H1 (cell line): Measurements from ENCODE around the gene PHTF2. TPM values are rescaled to one million over a fixed set of nuclear protein-coding genes. Genes with fewer than 3 reads are reported as not detected.

ENCODE experiments used
- BCL11A ChIP-seq, 2 experiments: IDR thresholded peaks; one replicate each; pipeline ENCODE4 v1.6.1; 2011; ENCODE audit warnings: low read depth in 2 of 2, low read length in 2 of 2, mild to moderate bottlenecking in 2 of 2
- RFX5 ChIP-seq: IDR thresholded peaks from 2 replicates; pipeline ENCODE4 v1.6.1; 2011; ENCODE audit warnings: low read depth, low read length, improper control_type of control experiment, borderline replicate concordance
- polyA plus RNA-seq, 7 experiments: library from polyadenylated mRNA; depleted of rRNA in 3 of 7; stranded (reverse) in 5 of 7; unstranded in 2 of 7; fragments of >200 nt in 5 of 7; fragments of 200-250 nt in 2 of 7; gene quantifications; 1 replicate in 5 of 7; 2 replicates in 1 of 7; 4 replicates in 1 of 7; pipeline versions ENCODE4 v1.2.1 to v1.2.3, GENCODE V29; 2011 to 2013; ENCODE audit warnings: missing spikeins in 2 of 7, mixed read lengths in 2 of 7
- total RNA-seq: library from RNA; stranded (reverse); fragmentation: NEBNext Ultra II Directional; extraction: Animal tissue kit (Norgen Biotek cat#: 25700); gene quantifications from 2 replicates; pipeline ENCODE4 v1.2.1, GENCODE V29; 2021

PHTF2 gene
- total and polyA plus RNA-seq, 2 of the 8 experiments (the other 6 are each of a cell fraction or from before 2014, with no cell fraction given) = 9.0 to 25.4 TPM

- TF ChIP-seq BCL11A (IDR thresholded peaks at IDR 0.05; ENCODE audit: low read depth in 2 of 2, low read length in 2 of 2) = no peak
- no peak for TF ChIP-seq RFX5
Measured at GRCh38 chr7:77918676-77919075, 120.1 kb downstream of the PHTF2 start (continued).
